ENCODE measurements around the gene TREML4.

TREML4 gene

DNA sequence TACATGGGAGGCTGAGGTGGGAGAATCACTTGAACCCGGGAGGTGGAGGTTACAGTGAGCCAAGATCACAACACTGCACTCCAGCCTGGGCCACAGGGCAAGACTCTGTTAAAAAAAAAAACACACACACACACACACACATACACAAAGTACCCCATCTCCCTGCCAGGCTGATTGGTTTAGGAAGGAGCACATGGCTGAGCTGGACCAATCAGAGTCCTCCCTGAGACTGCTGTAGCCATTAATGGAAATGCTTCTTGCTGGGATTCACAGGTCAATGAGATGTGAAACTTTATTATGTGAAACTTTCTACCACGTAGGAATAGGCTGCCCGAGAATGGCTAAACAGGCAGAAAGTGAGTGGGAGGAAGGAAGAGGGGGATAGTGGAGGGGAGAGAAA lies 55.5 kb downstream of the TREML4 start:
- no peak for DNase-seq (ENCODE audit: low read depth in 2 of 2, low spot score in 1 of 2)

- DNase-seq (ENCODE audit: low read depth in 2 of 2, low spot score in 1 of 2), result no peak
These were observed 56.6 kb downstream of the TREML4 start for GRCh38 chr6:41284726-41285125.

DNA sequence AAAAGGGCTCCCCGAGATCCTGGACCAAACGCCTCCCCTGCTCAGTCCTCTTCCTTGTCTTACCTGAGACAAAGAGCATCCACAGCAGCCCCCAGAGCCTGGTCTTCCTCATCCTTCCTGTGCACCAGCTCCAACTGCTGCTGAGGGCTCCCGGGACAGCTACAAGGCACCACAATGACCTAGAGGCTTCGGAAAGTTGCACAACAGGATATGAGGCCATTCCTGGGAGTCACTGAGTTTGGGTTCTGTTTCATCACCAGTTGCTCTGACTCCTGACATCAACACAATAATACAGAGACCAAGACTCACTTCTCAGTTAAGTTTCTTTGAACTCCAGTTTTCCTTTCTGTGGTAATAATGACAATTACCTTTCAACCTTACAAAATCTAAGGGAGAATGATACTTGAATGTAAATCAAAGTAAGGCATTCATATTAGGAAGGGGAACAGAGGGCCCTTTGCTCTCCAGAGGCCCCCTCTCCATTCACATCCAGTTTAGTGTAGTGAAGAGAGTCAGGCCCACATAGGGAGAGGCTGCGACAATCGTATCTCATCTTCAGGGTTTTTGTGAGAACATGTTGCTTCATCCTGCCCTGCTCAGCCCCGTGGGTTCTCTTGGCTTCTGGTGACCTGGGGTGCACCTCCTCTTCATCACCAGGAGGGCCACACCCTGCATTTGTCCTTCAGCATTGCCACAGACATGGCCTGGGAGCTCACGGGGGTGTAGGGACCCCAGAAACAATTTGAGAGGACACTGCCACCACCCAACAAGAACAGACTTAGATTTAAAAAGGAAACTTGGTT lies 58.6 kb downstream of the TREML4 start, which contains the start of gene TREM1:
Gene TREM1 (minus strand): TSS at position 139 of the 803 bp plus-strand sequence. CDS start 27 bp downstream, at position 112.
- DNase-seq (ENCODE audit: low read depth in 2 of 2, low spot score in 1 of 2), result no peak

- no peak for DNase-seq (ENCODE audit: low read depth in 2 of 2, low spot score in 1 of 2)
These were observed 60.0 kb downstream of the TREML4 start for GRCh38 chr6:41288030-41288753.
